Mammary epithelial cell (primary cell): ENCODE data around the gene ACER1.
"Not testable (repeated sequence)": the region's sequence is repeated elsewhere in the genome, so short reads cannot be mapped to it uniquely, and the experiment has no call there.

Source experiments
- EZH2 ChIP-seq: IDR thresholded peaks from 2 replicates; pipeline ENCODE4 v1.6.1; 2012; ENCODE audit warnings: low read length, inconsistent platforms, borderline replicate concordance
- TF ChIP-seq, protein P1 (sequence below), 2 donors: IDR thresholded peaks in 1 of 2; conservative IDR thresholded peaks in 1 of 2; 2 replicates each; pipeline ENCODE4 v1.5.1; 2011 to 2012; ENCODE audit warnings: inconsistent platforms in 2 of 2, low read length in 2 of 2, mild to moderate bottlenecking in 2 of 2, control low read depth in 1 of 2, low read depth in 1 of 2; ENCODE audit not compliant: insufficient read depth in 1 of 2; ENCODE audit errors: extremely low read depth in 1 of 2

DNA sequence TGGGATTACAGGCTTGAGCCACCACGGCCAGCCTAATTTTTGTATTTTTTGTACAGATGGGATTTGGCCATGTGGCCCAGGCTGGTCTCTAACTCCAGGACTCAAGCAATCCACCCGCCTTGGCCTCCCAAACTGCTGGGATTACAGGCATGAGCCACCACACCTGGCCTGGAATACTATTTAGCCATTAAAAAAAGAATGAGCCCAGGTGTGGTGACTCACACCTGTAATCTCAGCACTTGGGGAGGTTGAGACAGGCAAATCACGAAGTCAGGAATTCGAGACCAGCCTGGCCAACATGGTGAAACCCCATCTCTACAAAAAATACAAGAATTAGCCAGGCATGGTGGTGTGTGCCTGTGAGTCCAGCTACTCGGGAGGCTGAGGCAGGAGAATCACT, 17.8 kb downstream of the ACER1 start:
- TF ChIP-seq EZH2 = not testable (repeated sequence)
- TF ChIP-seq, protein P1, sequence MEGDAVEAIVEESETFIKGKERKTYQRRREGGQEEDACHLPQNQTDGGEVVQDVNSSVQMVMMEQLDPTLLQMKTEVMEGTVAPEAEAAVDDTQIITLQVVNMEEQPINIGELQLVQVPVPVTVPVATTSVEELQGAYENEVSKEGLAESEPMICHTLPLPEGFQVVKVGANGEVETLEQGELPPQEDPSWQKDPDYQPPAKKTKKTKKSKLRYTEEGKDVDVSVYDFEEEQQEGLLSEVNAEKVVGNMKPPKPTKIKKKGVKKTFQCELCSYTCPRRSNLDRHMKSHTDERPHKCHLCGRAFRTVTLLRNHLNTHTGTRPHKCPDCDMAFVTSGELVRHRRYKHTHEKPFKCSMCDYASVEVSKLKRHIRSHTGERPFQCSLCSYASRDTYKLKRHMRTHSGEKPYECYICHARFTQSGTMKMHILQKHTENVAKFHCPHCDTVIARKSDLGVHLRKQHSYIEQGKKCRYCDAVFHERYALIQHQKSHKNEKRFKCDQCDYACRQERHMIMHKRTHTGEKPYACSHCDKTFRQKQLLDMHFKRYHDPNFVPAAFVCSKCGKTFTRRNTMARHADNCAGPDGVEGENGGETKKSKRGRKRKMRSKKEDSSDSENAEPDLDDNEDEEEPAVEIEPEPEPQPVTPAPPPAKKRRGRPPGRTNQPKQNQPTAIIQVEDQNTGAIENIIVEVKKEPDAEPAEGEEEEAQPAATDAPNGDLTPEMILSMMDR (conservative IDR thresholded peaks at IDR 0.05 in 1 of 2, IDR thresholded peaks at IDR 0.05 in 1 of 2; ENCODE audit: extremely low read depth in 1 of 2, insufficient read depth in 1 of 2, low read depth in 1 of 2, low read length in 2 of 2) = not testable (repeated sequence)
